HepG2 (cell line): Measurements from ENCODE around the gene ZFHX3. TPM values are rescaled to one million over a fixed set of nuclear protein-coding genes. Genes with fewer than 3 reads are reported as not detected.

Experiments
- ATRX ChIP-seq: sonication (generic); formaldehyde crosslinking; IDR thresholded peaks from 2 replicates; pipeline ENCODE4 v1.4.0; 2020; ENCODE audit warnings: missing genetic modification reagents, borderline replicate concordance
- FOXM1 ChIP-seq: sonication (generic); formaldehyde crosslinking; IDR thresholded peaks from 2 replicates; pipeline ENCODE4 v1.5.0; 2020; ENCODE audit warnings: missing genetic modification reagents
- GABPB1 ChIP-seq: IDR thresholded peaks from 2 replicates; pipeline ENCODE4 v1.6.1; 2016; ENCODE audit warnings: mild to moderate bottlenecking, missing genetic modification reagents, moderate library complexity, missing compliant biosample characterization
- JARID2 ChIP-seq: sonication (generic); formaldehyde crosslinking; IDR thresholded peaks from 2 replicates; pipeline ENCODE4 v1.8.1; 2023; ENCODE audit warnings: missing genetic modification reagents, inconsistent platforms; ENCODE audit not compliant: insufficient replicate concordance
- MTA1 ChIP-seq: sonication (generic); formaldehyde crosslinking; IDR thresholded peaks from 2 replicates; pipeline ENCODE4 v1.4.0; 2020; ENCODE audit warnings: missing genetic modification reagents, mild to moderate bottlenecking, borderline replicate concordance
- MXI1 ChIP-seq: IDR thresholded peaks from 3 replicates; pipeline ENCODE4 v1.6.1; 2012; ENCODE audit warnings: low read depth, low read length, inconsistent platforms, borderline replicate concordance
- NCOA2 ChIP-seq: sonication (generic); formaldehyde crosslinking; IDR thresholded peaks from 2 replicates; pipeline ENCODE4 v1.8.0; 2022; ENCODE audit warnings: inconsistent platforms
- SMYD3 ChIP-seq: sonication (generic); formaldehyde crosslinking; IDR thresholded peaks from 2 replicates; pipeline ENCODE4 v1.8.1; 2023; ENCODE audit warnings: mild to moderate bottlenecking, missing genetic modification reagents
- SPEN ChIP-seq: sonication (generic); formaldehyde crosslinking; IDR thresholded peaks from 2 replicates; pipeline ENCODE4 v1.5.1; 2020; ENCODE audit warnings: low read depth, mild to moderate bottlenecking, missing genetic modification reagents
- ZNF224 ChIP-seq: sonication (generic); formaldehyde crosslinking; IDR thresholded peaks from 2 replicates; pipeline ENCODE4 v1.5.0; 2020; ENCODE audit warnings: mild to moderate bottlenecking, missing genetic modification reagents
- ZNF564 ChIP-seq: sonication (generic); formaldehyde crosslinking; IDR thresholded peaks from 2 replicates; pipeline ENCODE4 v1.8.1; 2023; ENCODE audit warnings: mild to moderate bottlenecking, missing genetic modification reagents
- ZNF570 ChIP-seq: sonication (generic); formaldehyde crosslinking; IDR thresholded peaks from 2 replicates; pipeline ENCODE4 v1.4.0; 2020; ENCODE audit warnings: mild to moderate bottlenecking, missing genetic modification reagents, borderline replicate concordance
- ZNF678 ChIP-seq: sonication (generic); formaldehyde crosslinking; IDR thresholded peaks from 2 replicates; pipeline ENCODE4 v1.4.0; 2020; ENCODE audit warnings: mild to moderate bottlenecking, missing genetic modification reagents
- ZNF7 ChIP-seq: IDR thresholded peaks from 2 replicates; pipeline ENCODE4 v1.6.1; 2016; ENCODE audit warnings: missing biosample characterization, missing genetic modification reagents
- polyA plus RNA-seq, 8 experiments: library from polyadenylated mRNA; depleted of rRNA in 3 of 8; stranded (reverse) in 7 of 8; unstranded in 1 of 8; fragments of >200 nt; fragmentation: Illumina TruSeq in 4 of 8; extraction: Trizol in 4 of 8; gene quantifications; 2 replicates each; pipeline versions ENCODE4 v1.2.1 to v1.2.3, GENCODE V29; 2011 to 2016; ENCODE audit warnings: low read depth in 4 of 8, missing spikeins in 1 of 8, mixed read lengths in 1 of 8; ENCODE audit not compliant: insufficient read depth in 1 of 8
- total RNA-seq, 5 experiments: library from RNA; depleted of rRNA; stranded (reverse); fragments of >200 nt; fragmentation: Illumina TruSeq; extraction: Trizol; gene quantifications; 2 replicates each; pipeline ENCODE4 v1.2.3, GENCODE V29; 2016; ENCODE audit warnings: low read depth in 1 of 5
- TF ChIP-seq, protein P1 (sequence below): sonication (generic); formaldehyde crosslinking; IDR thresholded peaks from 2 replicates; pipeline ENCODE4 v1.4.0; 2020; ENCODE audit warnings: mild to moderate bottlenecking, missing genetic modification reagents
- TF ChIP-seq, protein P2 (sequence below): IDR thresholded peaks from 2 replicates; pipeline ENCODE4 v1.6.1; 2016; ENCODE audit warnings: control low read depth
- TF ChIP-seq, protein P3 (sequence below): sonication (generic); formaldehyde crosslinking; IDR thresholded peaks from 2 replicates; pipeline ENCODE4 v1.9.0; 2021; ENCODE audit warnings: missing genetic modification reagents, borderline replicate concordance
- TF ChIP-seq, protein P4 (sequence below): sonication (generic); formaldehyde crosslinking; IDR thresholded peaks from 2 replicates; pipeline ENCODE4 v1.4.0; 2020; ENCODE audit warnings: mild to moderate bottlenecking, missing genetic modification reagents
- TF ChIP-seq, protein P5 (sequence below): sonication (generic); formaldehyde crosslinking; IDR thresholded peaks from 2 replicates; pipeline ENCODE4 v1.4.0; 2020; ENCODE audit warnings: missing genetic modification reagents
- TF ChIP-seq, protein P6 (sequence below): sonication (generic); formaldehyde crosslinking; IDR thresholded peaks from 2 replicates; pipeline ENCODE4 v1.5.1; 2020; ENCODE audit warnings: missing genetic modification reagents, mild to moderate bottlenecking, borderline replicate concordance

ZFHX3 gene
- total and polyA plus RNA-seq, 2 of the 13 experiments (the other 11 are each of a cell fraction or from before 2014, with no cell fraction given), result 5.0 to 6.0 TPM

DNA sequence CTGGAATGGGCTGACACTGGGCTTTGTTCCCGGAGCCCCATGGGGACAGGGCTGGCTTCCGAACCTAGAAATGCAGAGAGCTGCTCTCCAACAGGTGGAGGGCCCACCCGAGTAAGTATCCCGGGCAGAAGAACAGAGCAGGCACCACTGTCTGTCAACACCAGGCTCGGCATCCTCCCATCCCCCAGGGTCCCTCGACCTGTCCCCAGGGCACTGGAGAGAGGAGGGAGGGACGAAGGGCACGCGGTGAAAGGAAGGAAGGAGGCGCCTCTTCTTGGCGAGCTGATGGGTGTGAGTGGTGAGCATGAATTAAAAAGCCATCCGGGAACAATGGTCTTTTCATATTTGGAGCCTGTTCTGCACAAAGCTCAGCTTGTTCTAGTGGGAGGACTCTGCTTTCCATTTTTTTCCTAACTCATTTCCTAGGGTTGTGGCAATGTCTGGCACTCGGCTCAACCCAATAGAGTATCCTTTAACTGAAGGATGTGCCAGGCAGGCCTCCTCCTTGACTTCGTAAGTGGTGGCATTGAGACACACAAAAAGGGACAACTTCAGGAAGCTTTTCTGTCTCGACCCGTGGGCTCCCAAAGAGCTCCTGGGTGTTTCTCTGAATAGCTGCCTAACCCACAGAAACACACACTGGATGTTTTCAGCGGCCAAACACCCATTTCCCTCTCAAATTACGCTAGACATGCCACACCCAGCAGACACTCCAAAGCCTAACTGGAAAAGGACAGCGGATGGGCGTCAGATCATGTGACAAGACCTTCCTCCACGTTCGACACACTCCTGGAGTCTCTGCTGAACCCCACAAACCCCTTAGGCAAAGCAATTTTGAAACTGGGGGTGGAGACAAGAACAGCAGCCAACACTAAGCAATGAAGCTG is 47.7 kb downstream of the ZFHX3 start (continued):
- TF ChIP-seq ZNF224 (CRISPR knock-in tag), result no peak
- peak; percentile 42; the same call in 1 of the 2 replicates for TF ChIP-seq NCOA2 (CRISPR knock-in tag)
- no peak for TF ChIP-seq JARID2 (CRISPR knock-in tag)
- TF ChIP-seq ZNF7 (CRISPR knock-in tag), result no peak
- TF ChIP-seq ZNF678, result no peak
- TF ChIP-seq GABPB1, result peak; percentile 25
- TF ChIP-seq, protein P1, sequence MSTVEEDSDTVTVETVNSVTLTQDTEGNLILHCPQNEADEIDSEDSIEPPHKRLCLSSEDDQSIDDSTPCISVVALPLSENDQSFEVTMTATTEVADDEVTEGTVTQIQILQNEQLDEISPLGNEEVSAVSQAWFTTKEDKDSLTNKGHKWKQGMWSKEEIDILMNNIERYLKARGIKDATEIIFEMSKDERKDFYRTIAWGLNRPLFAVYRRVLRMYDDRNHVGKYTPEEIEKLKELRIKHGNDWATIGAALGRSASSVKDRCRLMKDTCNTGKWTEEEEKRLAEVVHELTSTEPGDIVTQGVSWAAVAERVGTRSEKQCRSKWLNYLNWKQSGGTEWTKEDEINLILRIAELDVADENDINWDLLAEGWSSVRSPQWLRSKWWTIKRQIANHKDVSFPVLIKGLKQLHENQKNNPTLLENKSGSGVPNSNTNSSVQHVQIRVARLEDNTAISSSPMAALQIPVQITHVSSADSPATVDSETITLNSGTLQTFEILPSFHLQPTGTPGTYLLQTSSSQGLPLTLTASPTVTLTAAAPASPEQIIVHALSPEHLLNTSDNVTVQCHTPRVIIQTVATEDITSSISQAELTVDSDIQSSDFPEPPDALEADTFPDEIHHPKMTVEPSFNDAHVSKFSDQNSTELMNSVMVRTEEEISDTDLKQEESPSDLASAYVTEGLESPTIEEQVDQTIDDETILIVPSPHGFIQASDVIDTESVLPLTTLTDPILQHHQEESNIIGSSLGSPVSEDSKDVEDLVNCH (CRISPR knock-in tag), result no peak
- TF ChIP-seq ZNF564 (CRISPR knock-in tag), result no peak
- TF ChIP-seq, protein P2, sequence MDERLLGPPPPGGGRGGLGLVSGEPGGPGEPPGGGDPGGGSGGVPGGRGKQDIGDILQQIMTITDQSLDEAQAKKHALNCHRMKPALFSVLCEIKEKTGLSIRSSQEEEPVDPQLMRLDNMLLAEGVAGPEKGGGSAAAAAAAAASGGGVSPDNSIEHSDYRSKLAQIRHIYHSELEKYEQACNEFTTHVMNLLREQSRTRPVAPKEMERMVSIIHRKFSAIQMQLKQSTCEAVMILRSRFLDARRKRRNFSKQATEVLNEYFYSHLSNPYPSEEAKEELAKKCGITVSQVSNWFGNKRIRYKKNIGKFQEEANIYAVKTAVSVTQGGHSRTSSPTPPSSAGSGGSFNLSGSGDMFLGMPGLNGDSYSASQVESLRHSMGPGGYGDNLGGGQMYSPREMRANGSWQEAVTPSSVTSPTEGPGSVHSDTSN (CRISPR knock-in tag), result no peak
- TF ChIP-seq SPEN (CRISPR knock-in tag), result no peak
- TF ChIP-seq MTA1 (CRISPR knock-in tag), result peak; percentile 77; the same call in 1 of the 2 replicates
- TF ChIP-seq, protein P3, sequence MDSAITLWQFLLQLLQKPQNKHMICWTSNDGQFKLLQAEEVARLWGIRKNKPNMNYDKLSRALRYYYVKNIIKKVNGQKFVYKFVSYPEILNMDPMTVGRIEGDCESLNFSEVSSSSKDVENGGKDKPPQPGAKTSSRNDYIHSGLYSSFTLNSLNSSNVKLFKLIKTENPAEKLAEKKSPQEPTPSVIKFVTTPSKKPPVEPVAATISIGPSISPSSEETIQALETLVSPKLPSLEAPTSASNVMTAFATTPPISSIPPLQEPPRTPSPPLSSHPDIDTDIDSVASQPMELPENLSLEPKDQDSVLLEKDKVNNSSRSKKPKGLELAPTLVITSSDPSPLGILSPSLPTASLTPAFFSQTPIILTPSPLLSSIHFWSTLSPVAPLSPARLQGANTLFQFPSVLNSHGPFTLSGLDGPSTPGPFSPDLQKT (CRISPR knock-in tag), result no peak
- TF ChIP-seq SMYD3 (CRISPR knock-in tag), result peak; percentile 67; the same call in 1 of the 2 replicates
- TF ChIP-seq FOXM1 (CRISPR knock-in tag), result no peak
- TF ChIP-seq ATRX, result no peak
- TF ChIP-seq, protein P4, sequence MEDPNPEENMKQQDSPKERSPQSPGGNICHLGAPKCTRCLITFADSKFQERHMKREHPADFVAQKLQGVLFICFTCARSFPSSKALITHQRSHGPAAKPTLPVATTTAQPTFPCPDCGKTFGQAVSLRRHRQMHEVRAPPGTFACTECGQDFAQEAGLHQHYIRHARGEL (CRISPR knock-in tag), result no peak
- TF ChIP-seq, protein P5, sequence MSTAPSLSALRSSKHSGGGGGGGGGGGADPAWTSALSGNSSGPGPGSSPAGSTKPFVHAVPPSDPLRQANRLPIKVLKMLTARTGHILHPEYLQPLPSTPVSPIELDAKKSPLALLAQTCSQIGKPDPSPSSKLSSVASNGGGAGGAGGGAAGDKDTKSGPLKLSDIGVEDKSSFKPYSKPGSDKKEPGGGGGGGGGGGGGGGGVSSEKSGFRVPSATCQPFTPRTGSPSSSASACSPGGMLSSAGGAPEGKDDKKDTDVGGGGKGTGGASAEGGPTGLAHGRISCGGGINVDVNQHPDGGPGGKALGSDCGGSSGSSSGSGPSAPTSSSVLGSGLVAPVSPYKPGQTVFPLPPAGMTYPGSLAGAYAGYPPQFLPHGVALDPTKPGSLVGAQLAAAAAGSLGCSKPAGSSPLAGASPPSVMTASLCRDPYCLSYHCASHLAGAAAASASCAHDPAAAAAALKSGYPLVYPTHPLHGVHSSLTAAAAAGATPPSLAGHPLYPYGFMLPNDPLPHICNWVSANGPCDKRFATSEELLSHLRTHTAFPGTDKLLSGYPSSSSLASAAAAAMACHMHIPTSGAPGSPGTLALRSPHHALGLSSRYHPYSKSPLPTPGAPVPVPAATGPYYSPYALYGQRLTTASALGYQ (CRISPR knock-in tag), result no peak
- TF ChIP-seq MXI1, result no peak
- no peak for TF ChIP-seq ZNF570 (CRISPR knock-in tag)
- TF ChIP-seq, protein P6, sequence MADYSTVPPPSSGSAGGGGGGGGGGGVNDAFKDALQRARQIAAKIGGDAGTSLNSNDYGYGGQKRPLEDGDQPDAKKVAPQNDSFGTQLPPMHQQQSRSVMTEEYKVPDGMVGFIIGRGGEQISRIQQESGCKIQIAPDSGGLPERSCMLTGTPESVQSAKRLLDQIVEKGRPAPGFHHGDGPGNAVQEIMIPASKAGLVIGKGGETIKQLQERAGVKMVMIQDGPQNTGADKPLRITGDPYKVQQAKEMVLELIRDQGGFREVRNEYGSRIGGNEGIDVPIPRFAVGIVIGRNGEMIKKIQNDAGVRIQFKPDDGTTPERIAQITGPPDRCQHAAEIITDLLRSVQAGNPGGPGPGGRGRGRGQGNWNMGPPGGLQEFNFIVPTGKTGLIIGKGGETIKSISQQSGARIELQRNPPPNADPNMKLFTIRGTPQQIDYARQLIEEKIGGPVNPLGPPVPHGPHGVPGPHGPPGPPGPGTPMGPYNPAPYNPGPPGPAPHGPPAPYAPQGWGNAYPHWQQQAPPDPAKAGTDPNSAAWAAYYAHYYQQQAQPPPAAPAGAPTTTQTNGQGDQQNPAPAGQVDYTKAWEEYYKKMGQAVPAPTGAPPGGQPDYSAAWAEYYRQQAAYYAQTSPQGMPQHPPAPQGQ (CRISPR knock-in tag), result 0 out of 2 replicates have a peak, but pooled peaks have one; percentile 55
